ENCODE data around the gene TCP11L1. TPM values are rescaled to one million over a fixed set of nuclear protein-coding genes. Genes with fewer than 3 reads are reported as not detected.
"Not testable (repeated sequence)": the region's sequence is repeated elsewhere in the genome, so short reads cannot be mapped to it uniquely, and the experiment has no call there.

Gene TCP11L1
- total RNA-seq, 2 experiments from 2014 or later = 4.8 to 5.7 TPM

DNA sequence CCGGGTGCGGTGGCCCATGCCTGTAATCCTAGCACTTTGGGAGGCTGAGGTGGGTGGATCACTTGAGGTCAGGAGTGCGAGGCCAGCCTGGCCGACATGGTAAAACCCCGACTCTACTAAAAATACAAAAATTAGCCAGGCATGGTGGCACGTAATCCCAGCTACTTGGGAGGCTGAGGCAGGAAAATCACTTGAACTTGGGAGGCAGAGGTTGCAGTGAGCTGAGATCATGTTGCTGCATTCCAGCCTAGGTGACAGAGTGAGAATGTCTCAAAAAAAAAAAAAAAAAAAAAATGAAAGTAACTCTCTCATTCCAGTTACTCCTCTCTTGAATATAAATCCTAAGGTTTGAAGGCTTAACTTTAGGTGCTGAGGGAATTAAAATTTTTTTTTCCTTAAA, 10.2 kb upstream of the TCP11L1 start:
- intact Hi-C loops (cut with micrococcal nuclease); H3K4me3 Mint-ChIP-seq; H3K36me3 Mint-ChIP-seq (ENCODE audit: low read depth); H3K27ac Mint-ChIP-seq; H3K9me3 Mint-ChIP-seq; H3K4me1 Mint-ChIP-seq (ENCODE audit: low read depth); H3K27me3 Mint-ChIP-seq (ENCODE audit: low read depth); DNase-seq: not testable (repeated sequence)
- CTCF ChIA-PET = interaction anchor here (0.7 kb wide), 1 partner anchor 40 kb away, joined by 3 read pairs; no protein-coding TSS in a partner anchor

DNA sequence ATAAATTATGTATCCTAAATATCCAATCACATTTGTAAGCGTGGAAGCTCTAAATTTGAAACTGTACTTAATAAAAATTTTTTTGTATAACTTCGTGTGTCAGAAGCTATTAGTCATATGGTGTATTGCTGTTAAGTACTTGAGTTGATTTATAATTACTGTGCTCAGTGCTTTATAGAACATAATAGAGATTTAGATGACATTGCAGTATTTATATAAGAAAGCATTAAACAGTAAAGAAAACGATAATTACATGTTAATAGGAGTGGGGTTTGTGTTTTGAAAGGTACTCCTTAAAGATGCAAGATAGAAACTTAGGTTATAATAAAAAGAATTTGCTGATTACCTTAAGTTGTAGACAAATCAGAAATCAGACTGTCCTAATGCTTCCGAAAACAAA, 5.9 kb upstream of the TCP11L1 start:
- intact Hi-C loops (cut with micrococcal nuclease) = no loop called here
- Mint-ChIP-seq H3K27ac (no peak overlapping the region), H3K27me3 (ENCODE audit: low read depth) (no peaks in the 10 kb centered on the region), H3K36me3 (ENCODE audit: low read depth) (peaks cover 4% of the 10 kb centered on the region), H3K9me3 (no peaks in the 10 kb centered on the region), H3K4me3 (no peak overlapping the region), H3K4me1 (ENCODE audit: low read depth) (no peaks in the 10 kb centered on the region)
- DNase-seq = no peak
- CTCF ChIA-PET = no interaction called here

DNA sequence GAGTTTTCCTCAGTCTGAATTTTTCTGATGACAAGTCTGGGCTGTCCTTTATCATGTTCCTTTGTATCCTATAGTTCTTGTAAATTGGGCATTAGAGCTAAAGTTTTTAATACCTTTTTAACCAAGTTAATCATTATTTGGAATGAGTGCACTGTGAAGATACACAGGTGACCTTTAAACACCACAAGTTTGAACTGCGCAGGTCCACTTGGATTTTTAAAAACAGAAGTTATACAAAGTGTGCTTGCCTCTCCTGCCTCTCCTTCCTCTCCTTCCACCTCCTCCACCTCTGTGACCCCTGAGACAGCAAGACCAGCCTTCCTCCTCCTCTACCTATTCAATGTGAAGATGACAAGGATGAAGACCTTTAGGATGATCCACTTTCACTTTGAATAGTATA, 4.4 kb upstream of the TCP11L1 start:
- no peak overlapping the region for H3K4me3 Mint-ChIP-seq
- peaks cover 4% of the 10 kb centered on the region for H3K4me1 Mint-ChIP-seq (ENCODE audit: low read depth)
- peaks cover 4% of the 10 kb centered on the region for H3K36me3 Mint-ChIP-seq (ENCODE audit: low read depth)
- intact Hi-C loops (cut with micrococcal nuclease) = no loop called here
- H3K27ac Mint-ChIP-seq = no peak overlapping the region
- no peaks in the 10 kb centered on the region for H3K27me3 Mint-ChIP-seq (ENCODE audit: low read depth)
- DNase-seq = no peak
- H3K9me3 Mint-ChIP-seq = no peaks in the 10 kb centered on the region
- CTCF ChIA-PET = interaction anchor here (0.7 kb wide), 1 partner anchor 13 kb away, joined by 3 read pairs; no protein-coding TSS in a partner anchor

DNA sequence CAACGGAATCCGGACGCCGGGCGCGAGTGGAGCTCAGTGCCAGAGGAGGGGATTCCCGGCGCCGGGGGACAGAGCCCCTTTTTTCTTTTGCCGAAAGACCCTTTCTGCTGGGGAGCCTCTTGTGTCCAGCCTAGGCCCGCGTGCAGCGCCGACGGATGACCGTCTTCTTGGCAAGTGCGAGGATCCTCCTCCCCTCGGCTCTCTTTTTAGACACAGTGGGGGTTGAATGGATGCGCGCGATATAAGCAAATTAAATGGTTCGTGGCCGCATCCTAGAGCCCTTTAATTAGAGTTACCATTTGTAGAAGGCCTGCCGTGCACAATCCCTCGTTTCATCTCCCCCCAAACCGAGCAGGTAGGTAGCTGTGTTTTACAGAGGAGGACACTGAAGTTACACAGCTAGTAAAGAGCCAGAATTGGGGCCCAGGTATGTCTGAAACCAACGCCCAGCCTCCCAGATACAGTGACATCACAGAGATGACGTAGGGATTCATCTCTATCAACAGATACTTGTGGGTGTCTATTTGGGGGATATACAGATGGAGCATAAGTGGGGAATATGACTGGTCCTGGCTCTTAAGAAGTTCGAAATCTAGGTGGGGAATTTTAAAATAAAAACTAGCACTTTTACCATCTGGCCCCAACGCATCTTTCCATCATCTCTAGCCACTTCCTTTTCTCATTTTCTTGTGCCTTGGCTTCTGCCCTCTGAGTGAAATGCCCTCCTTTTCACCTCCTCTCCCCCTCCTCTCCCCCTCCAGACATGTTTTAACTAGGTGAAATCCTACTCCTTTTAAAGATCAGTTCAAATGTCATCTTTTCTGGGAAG, 875 bp downstream of the TCP11L1 start:
- H3K36me3 Mint-ChIP-seq (ENCODE audit: low read depth) = peaks cover 1% of the 10 kb centered on the region
- intact Hi-C loops (cut with micrococcal nuclease) = loop anchor here (1.0 to 2.0 kb wide), 5 partner anchors 23 to 219 kb away; partner anchors contain the start of gene PRRG4
- peak; percentile 70 for DNase-seq
- CTCF ChIA-PET = interaction anchor here (0.6 to 3.4 kb wide), 4 partner anchors 23 to 27 kb away, joined by 3 to 13 read pairs (median 7); no protein-coding TSS in a partner anchor
- peak overlapping the region; percentile 89 for H3K27ac Mint-ChIP-seq
- H3K4me1 Mint-ChIP-seq (ENCODE audit: low read depth) = peaks cover 25% of the 10 kb centered on the region
- peak overlapping the region; percentile 85 for H3K4me3 Mint-ChIP-seq
- no peaks in the 10 kb centered on the region for H3K27me3 Mint-ChIP-seq (ENCODE audit: low read depth)
- no peaks in the 10 kb centered on the region for H3K9me3 Mint-ChIP-seq

DNA sequence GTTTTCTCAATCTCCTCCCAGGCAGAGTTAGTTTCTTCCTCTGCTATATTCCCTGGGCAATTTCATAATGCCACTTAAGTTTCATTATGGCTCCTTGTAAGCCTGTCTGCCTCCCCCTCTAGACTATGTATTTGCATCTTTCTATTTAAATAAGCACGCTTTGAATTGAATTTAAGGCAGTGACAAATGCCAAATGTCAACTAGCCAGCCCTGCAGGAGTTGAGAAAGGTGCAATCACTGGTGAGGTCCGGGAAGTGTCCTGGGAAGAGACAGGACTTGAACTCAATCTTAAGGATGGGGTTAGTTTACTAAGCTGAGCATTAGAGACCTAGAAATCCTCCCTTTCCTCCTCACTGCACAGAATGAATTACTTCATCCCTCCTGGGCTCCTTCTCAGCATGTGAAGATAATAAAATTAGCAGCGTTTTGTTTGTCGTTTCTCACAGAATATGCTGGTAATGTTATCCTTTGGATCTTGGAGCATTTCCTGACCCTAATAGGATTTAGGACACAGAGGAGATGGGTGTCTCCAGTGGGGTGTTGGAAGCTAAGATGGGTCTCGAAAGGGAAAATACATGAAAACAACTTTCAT, 1.6 kb downstream of the TCP11L1 start:
- no peak for DNase-seq
- no peaks in the 10 kb centered on the region for H3K9me3 Mint-ChIP-seq
- peak overlapping the region; percentile 85 for H3K4me3 Mint-ChIP-seq
- H3K36me3 Mint-ChIP-seq (ENCODE audit: low read depth) = peaks cover 5% of the 10 kb centered on the region
- intact Hi-C loops (cut with micrococcal nuclease) = loop anchor here (1.0 to 2.0 kb wide), 5 partner anchors 22 to 220 kb away; partner anchors contain the start of gene PRRG4
- H3K27me3 Mint-ChIP-seq (ENCODE audit: low read depth) = no peaks in the 10 kb centered on the region
- H3K4me1 Mint-ChIP-seq (ENCODE audit: low read depth) = peaks cover 25% of the 10 kb centered on the region
- CTCF ChIA-PET = interaction anchor here (2.3 to 3.4 kb wide), 2 partner anchors 22 to 24 kb away, joined by 9 to 13 read pairs; no protein-coding TSS in a partner anchor
- H3K27ac Mint-ChIP-seq = peak overlapping the region; percentile 89

DNA sequence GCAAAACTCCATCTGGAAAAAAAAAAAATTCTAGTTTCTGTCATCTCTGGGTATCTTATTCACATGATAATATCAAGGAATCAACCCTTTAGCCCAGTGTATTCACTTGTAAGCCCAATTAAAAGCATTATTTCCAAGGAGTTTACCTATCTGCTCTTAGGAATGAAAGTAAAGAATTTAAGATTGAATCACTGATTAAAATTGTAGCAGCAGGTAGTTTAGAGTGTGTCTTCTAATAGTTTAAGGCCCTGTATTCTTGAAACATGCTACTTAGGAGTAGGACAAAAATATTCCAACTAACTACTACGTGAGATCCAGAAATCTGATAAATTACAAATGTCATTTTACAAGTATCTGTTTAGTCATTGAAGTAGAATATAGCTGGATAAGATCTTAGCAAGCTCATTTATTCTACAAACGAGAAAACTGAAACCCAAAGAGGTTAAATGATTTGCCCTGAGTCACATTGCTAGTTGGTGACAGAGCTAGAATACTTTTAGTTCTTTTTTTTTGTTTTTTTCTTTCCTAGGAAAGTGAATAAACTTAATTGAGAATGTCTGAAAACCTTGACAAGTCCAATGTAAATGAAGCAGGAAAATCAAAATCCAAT, 4.0 kb downstream of the TCP11L1 start:
- peaks cover 25% of the 10 kb centered on the region for H3K4me1 Mint-ChIP-seq (ENCODE audit: low read depth)
- CTCF ChIA-PET = interaction anchor here (0.6 to 1.0 kb wide), 3 partner anchors 102 to 1272 kb away, joined by 3 to 4 read pairs (median 4); no protein-coding TSS in a partner anchor
- DNase-seq = no peak
- H3K27me3 Mint-ChIP-seq (ENCODE audit: low read depth) = no peaks in the 10 kb centered on the region
- intact Hi-C loops (cut with micrococcal nuclease) = no loop called here
- no peaks in the 10 kb centered on the region for H3K9me3 Mint-ChIP-seq
- no peak overlapping the region for H3K27ac Mint-ChIP-seq
- no peak overlapping the region for H3K4me3 Mint-ChIP-seq
- peaks cover 15% of the 10 kb centered on the region for H3K36me3 Mint-ChIP-seq (ENCODE audit: low read depth)

DNA sequence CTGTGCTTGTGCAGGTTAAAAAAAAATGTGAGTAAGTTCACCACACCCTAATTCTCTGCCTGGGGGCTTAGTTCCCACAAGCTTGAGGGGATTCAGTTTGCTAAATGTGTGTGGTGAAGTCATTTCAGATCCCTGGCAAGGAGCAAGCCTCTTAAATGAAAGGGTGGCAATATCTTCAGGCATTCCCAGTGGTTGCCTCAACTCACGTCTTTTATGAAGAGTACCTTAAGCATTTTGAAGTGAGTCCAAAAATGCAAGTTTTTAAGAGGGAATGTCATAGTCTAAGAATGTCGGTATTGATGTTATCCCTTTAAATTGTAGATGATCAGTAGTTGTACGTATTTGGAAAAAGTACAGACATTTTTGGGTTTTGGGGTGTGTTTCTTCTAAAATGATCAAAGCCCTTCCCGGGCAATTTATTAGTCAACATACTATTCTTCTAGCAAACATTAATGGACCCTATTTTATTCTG, 4.9 kb downstream of the TCP11L1 start:
- Mint-ChIP-seq H3K27ac (no peak overlapping the region), H3K4me3 (no peak overlapping the region), H3K36me3 (ENCODE audit: low read depth) (peaks cover 16% of the 10 kb centered on the region), H3K4me1 (ENCODE audit: low read depth) (peaks cover 21% of the 10 kb centered on the region), H3K27me3 (ENCODE audit: low read depth) (no peaks in the 10 kb centered on the region), H3K9me3 (no peaks in the 10 kb centered on the region)
- CTCF ChIA-PET = interaction anchor here (3.3 kb wide), 1 partner anchor 21 kb away, joined by 12 read pairs; no protein-coding TSS in a partner anchor
- no peak for DNase-seq
- intact Hi-C loops (cut with micrococcal nuclease) = no loop called here

DNA sequence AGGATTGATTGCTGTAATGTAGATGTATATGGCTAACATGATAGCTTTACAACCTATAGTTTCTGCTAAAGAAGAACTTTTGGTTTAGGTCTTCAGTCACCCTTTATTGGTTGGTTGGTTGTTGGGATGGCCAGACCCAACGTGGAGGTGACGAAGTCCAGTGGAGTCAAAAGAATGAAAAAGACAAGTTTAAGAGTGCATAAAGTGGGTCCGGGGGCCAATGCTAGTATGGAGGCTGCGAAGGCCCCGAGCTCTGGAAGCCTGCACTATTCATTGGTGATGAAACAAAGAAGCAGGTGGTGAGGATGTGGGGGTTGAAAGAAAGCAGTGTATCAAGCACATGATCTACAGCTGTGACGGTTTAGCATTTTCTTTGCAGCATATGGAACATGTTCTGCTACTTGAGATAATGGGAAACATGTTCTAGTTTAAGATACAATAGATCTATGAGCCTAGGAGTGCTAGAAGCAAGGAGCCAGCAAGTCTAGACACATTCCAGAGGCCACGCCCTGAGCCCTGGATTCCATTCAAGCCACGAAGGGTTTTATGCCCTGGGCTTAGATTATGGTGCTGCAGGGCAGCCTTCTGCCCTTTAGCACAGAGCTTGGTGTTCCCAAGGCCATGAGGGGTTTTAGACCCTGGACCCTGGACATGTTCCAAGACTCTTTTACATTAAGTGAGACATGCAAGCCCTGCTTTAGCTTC, 6.3 kb downstream of the TCP11L1 start:
- peaks cover 14% of the 10 kb centered on the region for H3K4me1 Mint-ChIP-seq (ENCODE audit: low read depth)
- H3K27ac Mint-ChIP-seq = no peak overlapping the region
- CTCF ChIA-PET = interaction anchor here (1.7 to 3.3 kb wide), 2 partner anchors 19 to 41 kb away, joined by 4 to 12 read pairs; no protein-coding TSS in a partner anchor
- no peak overlapping the region for H3K4me3 Mint-ChIP-seq
- H3K27me3 Mint-ChIP-seq (ENCODE audit: low read depth) = no peaks in the 10 kb centered on the region
- DNase-seq = no peak
- intact Hi-C loops (cut with micrococcal nuclease) = no loop called here
- peaks cover 16% of the 10 kb centered on the region for H3K36me3 Mint-ChIP-seq (ENCODE audit: low read depth)
- no peaks in the 10 kb centered on the region for H3K9me3 Mint-ChIP-seq

DNA sequence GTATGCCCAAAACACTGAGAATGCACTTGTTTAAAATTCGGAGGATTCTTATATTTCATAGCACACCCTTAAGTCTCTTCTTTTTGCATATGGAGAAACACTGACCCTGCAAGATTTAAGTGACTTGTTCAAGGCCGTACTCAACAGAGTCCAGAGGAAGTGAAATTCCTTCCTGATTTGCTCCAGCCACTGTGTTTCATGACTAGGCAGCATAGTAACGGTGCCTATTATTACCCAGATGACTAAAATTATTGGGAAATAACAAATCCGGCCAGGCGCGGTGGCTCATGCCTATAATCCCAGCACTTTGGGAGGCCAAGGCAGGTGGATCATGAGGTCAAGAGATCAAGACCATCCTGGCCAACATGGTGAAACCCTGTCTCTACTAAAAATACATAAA, 9.3 kb downstream of the TCP11L1 start:
- not testable (repeated sequence) for DNase-seq; H3K4me1 Mint-ChIP-seq (ENCODE audit: low read depth)

DNA sequence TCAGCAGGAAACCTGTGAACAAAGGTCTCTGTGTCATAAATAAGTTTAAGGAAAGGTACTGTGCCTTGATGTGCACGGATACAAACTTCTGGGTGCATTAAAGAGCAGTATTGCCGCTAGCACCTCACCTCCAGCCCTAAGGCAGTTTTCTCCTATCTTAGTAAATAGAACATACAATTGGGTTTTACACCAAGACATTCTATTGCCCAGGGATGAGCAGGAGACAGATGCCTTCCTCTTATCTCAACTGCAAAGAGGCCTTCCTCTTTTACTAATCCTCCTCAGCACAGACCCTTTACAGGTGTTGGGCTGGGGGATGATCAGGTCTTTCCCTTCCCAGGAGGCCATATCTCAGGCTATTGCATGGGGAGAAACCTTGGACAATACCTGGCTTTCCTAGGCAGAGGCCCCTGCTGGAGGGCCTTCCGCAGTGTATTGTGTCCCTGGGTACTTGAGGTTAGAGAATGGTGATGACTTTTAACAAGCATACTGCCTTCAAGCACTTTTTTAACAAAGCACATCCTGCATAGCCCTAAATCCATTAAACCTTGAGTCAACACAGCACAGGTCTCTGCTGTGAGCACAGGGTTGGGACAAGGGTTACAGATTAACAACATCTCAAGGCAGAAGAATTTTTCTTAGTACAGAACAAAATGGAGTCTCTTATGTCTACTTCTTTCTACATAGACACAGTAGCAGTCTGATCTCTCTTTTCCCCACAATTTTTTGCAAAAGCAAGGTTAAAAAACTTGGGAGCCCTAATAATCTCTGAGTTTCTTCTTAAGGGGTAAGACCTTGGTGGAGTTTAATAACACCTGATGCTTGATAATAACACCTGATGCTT, 10.4 kb downstream of the TCP11L1 start:
- H3K4me1 Mint-ChIP-seq (ENCODE audit: low read depth); H3K9me3 Mint-ChIP-seq; intact Hi-C loops (cut with micrococcal nuclease); H3K27me3 Mint-ChIP-seq (ENCODE audit: low read depth); DNase-seq; H3K27ac Mint-ChIP-seq; H3K4me3 Mint-ChIP-seq: not testable (repeated sequence)
- CTCF ChIA-PET = interaction anchor here (0.7 kb wide), 1 partner anchor 171 kb away, joined by 3 read pairs; no protein-coding TSS in a partner anchor
- peaks cover 16% of the 10 kb centered on the region for H3K36me3 Mint-ChIP-seq (ENCODE audit: low read depth)

More for the DNA sequence above, 9.3 kb downstream of the TCP11L1 start:
- H3K27me3 Mint-ChIP-seq (ENCODE audit: low read depth); intact Hi-C loops (cut with micrococcal nuclease); H3K9me3 Mint-ChIP-seq; H3K27ac Mint-ChIP-seq; H3K4me3 Mint-ChIP-seq: not testable (repeated sequence)
- CTCF ChIA-PET = interaction anchor here (1.6 kb wide), 1 partner anchor 16 kb away, joined by 6 read pairs; no protein-coding TSS in a partner anchor
- H3K36me3 Mint-ChIP-seq (ENCODE audit: low read depth) = peaks cover 16% of the 10 kb centered on the region

DNA sequence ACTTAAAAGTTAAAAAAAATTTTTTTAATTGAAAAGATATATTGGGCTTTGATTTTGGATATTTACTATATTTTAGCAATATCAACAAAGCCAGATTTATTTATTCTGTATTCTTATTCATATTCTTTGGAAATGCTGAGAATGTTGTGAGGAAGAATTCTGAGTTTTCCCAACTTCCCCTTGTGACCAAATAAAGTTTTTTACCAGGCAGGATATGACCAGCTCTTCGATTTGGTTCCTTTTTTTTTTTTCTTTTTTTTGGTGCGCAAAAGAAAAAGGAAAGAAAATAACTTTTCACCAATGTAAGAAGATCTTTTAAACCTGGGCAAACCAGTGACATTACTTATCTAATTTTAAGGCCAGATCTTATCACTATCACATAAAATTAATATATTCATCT, 12.9 kb downstream of the TCP11L1 start:
- DNase-seq = no peak
- Mint-ChIP-seq H3K27ac (no peak overlapping the region), H3K27me3 (ENCODE audit: low read depth) (no peaks in the 10 kb centered on the region), H3K9me3 (no peaks in the 10 kb centered on the region), H3K4me3 (no peak overlapping the region), H3K4me1 (ENCODE audit: low read depth) (no peaks in the 10 kb centered on the region), H3K36me3 (ENCODE audit: low read depth) (peaks cover 9% of the 10 kb centered on the region)
- CTCF ChIA-PET = no interaction called here
- intact Hi-C loops (cut with micrococcal nuclease) = no loop called here
